ENCODE results near the gene TSPAN16.
A peak's percentile ranks its signal among the peaks of the same experiment; 100 is the strongest.
"Not testable (repeated sequence)": the region's sequence is repeated elsewhere in the genome, so short reads cannot be mapped to it uniquely, and the experiment has no call there.

TSPAN16 gene

GRCh38 chr19:11345122-11345803, 49.3 kb downstream of the TSPAN16 start:
- DNase-seq (ENCODE audit: low read depth in 2 of 2): no peak

DNA sequence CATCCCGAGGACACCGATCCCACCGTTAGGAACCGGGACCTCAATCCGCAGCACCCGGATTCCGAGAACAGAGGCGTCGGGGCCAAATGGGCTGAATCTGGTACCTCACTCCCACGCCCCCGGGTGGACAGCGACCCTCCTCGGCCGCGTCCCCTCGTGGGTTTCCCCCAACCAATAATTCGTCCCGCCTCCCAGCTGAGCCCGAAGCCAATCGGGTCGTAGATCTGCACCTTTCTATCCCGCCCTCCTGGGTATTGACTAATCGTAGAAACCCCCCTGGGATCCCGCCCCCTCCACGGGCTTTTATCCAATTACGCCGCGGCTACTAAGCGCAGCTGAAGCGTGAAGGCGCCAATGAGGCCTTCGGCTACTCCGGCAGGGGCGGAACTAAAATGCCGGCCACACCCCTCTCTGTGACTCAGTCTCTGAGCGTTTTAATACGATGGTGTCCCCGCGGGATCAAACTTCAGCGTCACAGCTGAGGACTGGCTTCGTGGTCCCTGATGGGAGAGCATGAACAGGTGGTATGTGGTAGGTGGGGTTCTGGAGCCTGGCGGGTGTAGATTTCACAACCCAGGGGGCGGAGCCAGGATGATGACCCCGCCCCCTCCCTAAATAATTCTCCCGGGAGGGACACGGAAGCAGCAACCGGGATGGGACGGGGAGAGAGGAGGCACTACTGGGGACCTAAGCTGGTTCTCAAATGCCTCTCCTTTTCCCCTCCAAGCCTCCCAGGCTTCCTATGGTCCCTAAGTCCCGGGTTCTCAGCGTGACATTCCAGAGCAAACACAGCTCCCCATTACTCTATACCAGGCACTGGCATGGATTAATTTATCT, 50.4 kb downstream of the TSPAN16 start, which contains the start of the genes CCDC159 and TMEM205:
Gene CCDC159, plus strand, starts transcription at position 416 of the 837 bp plus-strand sequence. Its CDS starts 88 bp downstream, at position 504.
Gene TMEM205, minus strand, starts transcription at position 165 of the 837 bp plus-strand sequence. CDS start 649 bp downstream, outside the sequence.
- peak; percentile 99 for DNase-seq (ENCODE audit: low read depth in 2 of 2)

DNA sequence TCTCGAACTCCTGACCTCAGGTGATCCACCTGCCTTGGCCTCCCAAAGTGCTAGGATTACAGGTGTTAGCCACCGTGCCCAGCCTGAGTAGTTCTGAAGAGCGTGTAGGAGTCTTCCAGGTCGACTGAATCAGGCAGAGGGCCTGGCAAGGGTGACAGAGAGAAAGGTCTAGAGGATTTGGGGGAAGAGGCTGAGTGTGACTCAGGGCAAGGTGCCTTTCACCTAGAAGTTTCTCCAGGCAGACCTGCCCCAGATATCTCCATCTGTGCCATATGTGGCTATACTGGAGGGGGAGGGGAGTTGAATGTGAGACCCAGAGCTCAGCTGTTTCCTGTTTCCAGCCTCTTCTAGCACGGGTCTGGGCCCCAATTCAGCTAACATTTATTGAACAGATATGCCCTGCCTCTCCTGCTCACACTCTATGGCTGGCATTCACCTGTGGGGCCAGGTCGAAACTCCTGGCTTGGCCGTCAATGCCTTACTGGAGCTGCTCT, 51.6 kb downstream of the TSPAN16 start:
- DNase-seq (ENCODE audit: low read depth in 2 of 2): no peak

GRCh38 chr19:11349171-11349570, 53.2 kb downstream of the TSPAN16 start:
- DNase-seq (ENCODE audit: low read depth in 2 of 2): no peak

GRCh38 chr19:11354102-11354501, 58.1 kb downstream of the TSPAN16 start:
- not testable (repeated sequence) for DNase-seq (ENCODE audit: low read depth in 2 of 2)

DNA sequence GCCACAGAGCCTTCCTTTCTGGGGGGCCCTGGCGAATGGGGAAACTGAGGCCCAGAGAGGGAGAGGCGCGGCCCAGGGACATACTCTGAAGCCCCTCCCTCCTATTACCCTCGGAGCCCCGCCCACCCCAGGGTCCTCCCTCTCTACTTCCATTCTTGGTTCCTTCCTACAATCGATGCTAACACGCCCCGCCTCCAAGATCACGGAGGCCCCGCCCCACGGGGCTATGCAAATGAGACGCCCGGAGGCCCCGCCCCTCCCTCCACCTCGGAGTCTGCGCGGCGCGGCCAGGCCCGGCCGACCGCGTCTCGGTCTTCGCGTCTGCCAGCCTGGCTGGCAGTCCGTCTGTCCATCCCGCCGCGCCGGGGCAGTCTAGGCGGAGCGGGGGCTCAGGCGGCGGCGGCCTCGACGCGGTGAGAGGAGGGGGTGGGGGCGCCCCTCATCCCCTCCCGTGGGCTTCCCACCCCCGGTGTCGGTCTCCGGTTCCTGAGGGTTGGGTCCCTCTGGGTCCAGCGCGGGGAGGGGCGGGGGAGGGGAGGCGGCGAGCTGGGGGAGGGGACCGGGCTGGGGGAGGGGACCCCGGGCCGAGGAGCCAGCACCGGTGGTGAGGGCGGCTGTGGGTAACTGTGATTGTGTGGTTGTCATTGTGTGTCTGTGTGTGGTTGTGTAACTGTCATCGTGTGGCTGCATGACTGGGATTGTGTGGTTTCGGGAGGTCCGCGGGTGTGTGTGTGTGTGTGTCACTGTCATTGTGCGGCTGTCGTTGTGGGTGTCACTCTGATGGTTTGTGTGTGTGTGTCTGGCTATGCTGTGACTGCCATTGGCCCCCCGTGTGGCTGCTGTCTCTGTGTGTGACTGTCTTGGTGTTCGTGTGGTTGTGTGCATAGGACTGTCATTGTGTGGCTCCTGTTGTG, 59.5 kb downstream of the TSPAN16 start, which contains the start of gene PLPPR2:
Gene PLPPR2, plus strand, starts transcription at position 273 of the 914 bp plus-strand sequence. CDS start 2,242 bp downstream, outside the sequence.
- DNase-seq (ENCODE audit: low read depth in 2 of 2): peak; percentile 78 to 79

- no peak for DNase-seq (ENCODE audit: low read depth in 2 of 2)
Observed at GRCh38 chr19:11356074-11356397, 60.1 kb downstream of the TSPAN16 start.

DNA sequence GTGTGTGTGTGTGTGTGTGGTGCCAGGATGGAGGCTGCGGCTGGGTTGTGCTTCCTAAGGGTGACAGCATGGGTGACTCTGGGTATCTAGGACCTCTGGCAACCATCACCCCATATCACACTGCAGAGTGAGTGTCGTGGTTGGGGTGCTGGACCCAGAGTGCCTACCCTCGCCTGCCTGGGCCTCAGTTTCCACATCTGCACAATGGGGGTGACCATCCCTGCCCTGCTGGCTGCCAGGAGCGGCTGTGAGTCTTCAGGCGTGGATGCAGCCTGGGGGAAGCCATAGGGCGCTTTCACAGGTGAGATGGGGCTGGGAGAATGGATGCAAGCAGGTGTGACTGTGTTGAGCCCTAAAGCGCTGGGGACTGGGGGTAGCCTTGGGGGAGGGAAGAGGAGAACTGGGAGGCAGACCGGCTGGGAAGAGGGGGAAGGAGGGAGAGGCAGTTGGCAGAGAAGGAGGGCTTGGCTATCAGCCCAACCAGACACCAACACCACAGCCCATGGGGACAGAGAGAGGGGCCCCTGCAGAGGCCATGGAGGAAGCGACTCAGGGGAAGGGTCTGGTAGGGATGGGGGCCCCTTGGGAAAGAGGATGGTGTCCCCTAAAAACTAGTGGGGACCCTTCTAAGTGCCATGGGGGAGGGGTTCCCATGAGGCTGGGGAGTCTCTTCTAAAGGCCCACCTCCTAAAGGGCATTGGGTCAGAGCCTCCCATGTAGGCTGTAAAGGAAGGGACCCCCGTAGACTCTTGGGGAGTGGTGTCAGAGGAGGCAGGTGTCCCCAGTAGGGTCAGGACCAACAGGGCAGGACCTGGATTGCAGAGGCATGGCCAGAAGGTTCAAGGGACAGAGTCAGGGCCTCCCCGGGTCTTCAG, 61.0 kb downstream of the TSPAN16 start:
- DNase-seq (ENCODE audit: low read depth in 2 of 2): no peak

GRCh38 chr19:11359421-11359820, 63.5 kb downstream of the TSPAN16 start:
- no peak for DNase-seq (ENCODE audit: low read depth in 2 of 2)

DNA sequence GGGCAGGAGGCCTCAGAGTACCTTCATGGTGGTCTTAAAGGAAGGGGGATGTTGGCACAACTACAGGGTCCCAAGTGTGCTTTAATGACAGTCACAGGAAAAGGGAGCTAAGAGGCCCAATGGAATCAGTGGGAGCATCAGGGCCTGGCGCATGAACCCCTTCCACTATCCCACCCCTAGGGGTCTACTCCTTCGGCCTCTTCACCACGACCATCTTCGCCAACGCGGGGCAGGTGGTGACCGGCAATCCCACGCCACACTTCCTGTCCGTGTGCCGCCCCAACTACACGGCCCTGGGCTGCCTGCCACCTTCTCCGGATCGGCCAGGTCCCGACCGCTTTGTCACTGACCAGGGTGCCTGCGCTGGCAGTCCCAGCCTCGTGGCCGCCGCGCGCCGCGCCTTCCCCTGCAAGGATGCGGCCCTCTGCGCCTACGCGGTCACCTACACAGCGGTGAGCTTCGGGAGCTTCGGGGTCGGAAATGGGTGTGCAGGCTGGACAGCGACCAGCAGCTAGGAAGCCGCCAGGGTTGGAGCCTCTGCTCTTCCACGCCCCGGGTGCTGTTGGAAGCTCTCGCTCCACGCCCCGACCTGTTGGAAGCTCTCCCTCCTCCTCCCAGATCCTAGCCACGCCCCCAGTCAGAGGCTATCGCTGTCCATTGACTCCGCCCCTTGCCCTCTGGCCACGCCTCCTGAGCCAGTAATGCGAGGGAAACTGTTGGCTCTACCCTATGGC, 65.2 kb downstream of the TSPAN16 start:
- DNase-seq (ENCODE audit: low read depth in 2 of 2): no peak

GRCh38 chr19:11361771-11362731, 66.1 kb downstream of the TSPAN16 start:
- no peak for DNase-seq (ENCODE audit: low read depth in 2 of 2)

DNA sequence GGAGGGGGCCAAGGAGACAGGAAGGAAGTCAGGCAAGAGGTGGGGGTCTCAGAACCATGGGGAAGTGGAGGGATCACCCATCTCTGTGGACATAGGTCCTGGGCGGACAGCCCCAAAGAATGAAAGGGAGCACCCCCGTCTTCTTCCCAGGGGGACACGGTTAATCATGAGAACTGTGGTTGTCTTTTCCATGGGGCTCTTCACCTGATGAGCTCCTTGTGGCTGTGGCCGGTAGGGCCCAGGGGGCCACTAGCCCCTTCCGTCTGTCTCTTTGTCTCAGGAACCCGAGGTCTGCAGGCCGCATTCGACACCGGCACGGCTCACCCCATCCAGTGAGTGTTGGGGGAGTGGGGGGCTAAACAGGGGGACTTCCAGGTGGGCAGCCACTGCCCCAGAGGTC, 67.9 kb downstream of the TSPAN16 start:
- DNase-seq (ENCODE audit: low read depth in 2 of 2): no peak

DNA sequence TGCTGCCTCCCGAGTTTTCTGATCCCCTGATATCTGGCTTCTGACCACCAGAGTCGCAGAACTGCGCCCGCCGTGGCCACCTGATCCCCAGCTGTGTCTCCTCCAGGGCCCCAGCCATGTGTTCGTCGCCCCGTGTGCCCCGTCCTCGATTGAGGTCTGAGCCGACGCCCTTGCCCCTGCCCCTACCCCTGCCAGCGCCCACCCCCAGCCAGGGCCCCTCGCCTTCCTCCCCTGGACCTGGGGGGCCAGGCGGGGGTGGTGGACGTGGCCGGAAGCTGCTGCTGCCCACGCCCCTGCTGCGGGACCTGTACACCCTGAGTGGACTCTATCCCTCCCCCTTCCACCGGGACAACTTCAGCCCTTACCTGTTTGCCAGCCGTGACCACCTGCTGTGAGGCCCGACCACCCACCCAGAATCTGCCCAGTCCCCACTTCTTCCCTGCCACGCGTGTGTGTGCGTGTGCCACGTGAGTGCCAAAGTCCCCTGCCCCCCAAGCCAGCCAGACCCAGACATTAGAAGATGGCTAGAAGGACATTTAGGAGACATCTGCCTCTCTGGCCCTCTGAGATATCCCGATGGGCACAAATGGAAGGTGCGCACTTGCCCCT, 68.4 kb downstream of the TSPAN16 start:
- DNase-seq (ENCODE audit: low read depth in 2 of 2): no peak

- DNase-seq (ENCODE audit: low read depth in 2 of 2): no peak
Observed at GRCh38 chr19:11364935-11365334, 69.0 kb downstream of the TSPAN16 start.

Measured in fibroblast of skin of left quadriceps (primary cell).